Hematopoietic multipotent progenitor cell treated with erythropoietin and hydrocortisone succinate and interleukin-3 and kit ligand, for 17 days (in vitro differentiated cells): ENCODE data around the gene CCL4L2.
"Not testable (repeated sequence)": the region's sequence is repeated elsewhere in the genome, so short reads cannot be mapped to it uniquely, and the experiment has no call there.

Experiments
- DNase-seq: peaks from one replicate; pipeline ENCODE4 v3.0.0-alpha.2; 2015; ENCODE audit warnings: low spot score

CCL4L2 gene

GRCh38 chr17:36195434-36196130 lies 15.3 kb upstream of the CCL4L2 start:
- no peak for DNase-seq

DNA sequence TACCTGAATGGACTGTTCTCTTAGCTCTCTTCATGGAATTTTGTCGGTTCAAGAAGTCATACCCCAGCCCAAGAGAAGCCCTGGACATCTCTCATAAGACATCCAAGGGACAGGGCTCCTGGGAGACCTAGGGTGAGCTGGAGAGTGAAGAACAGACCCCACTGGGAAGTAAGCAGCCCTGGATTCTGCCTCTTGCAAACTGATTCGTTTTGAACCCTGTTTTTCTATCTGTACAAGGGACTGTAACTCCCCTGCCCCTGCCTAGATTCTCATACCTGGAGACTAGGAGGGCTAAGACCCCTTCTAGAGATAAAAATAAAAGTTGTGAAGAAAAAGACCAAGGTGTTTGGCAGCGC lies 14.8 kb upstream of the CCL4L2 start:
- no peak for DNase-seq

GRCh38 chr17:36197387-36197703 lies 13.5 kb upstream of the CCL4L2 start:
- no peak for DNase-seq

DNA sequence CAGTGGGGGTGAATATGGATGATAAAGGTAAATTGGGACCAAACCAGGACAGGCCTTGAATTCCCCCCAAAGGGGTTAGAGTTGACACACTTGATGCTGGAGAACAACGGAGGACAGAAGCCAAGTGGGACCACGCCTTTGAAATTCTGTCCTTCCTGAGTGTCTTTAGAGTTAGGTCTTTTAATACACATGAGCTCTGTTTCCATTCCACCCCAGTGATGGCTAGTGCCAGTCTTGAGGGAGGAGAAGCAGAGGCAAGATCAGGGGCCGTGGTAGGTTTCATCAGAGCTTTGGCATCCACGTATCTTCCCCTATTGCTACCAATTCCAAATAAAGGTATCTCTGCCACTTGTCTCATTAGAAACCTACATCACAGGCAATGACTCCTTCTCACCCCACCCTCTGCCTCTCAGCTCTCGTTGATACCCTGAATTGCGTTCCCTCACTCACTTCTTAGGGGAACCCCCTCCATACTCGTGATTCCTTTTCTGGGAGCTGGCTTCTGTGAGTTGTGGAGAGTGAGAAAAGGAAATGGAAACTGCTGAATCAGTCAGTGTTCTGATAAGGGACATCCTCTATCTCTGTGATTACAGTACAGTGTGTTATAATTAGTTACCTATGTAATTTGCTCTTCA lies 11.9 kb upstream of the CCL4L2 start:
- no peak for DNase-seq

- not testable (repeated sequence) for DNase-seq
These were observed 9.8 kb upstream of the CCL4L2 start for GRCh38 chr17:36201102-36201501.

DNA sequence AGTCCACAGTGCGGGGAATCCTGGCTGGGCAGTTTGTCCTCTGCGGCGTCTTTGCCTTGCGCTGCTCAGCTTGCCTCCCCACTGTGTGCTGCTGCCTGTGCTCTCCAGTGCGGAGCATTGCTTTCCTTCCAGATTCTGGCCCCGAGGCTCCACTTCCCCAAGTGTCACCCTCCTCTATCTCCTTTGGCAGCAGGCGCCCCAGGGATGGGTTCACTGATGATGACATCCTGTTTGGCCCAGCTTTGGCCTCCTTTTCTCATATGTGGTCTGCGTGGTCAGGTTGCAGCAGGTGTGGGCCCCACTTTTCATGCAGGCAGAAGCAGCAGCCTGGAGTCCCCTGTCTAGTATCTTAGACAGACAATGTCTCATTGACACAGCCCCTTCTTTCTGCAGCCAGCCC lies 9.4 kb upstream of the CCL4L2 start:
- not testable (repeated sequence) for DNase-seq

DNA sequence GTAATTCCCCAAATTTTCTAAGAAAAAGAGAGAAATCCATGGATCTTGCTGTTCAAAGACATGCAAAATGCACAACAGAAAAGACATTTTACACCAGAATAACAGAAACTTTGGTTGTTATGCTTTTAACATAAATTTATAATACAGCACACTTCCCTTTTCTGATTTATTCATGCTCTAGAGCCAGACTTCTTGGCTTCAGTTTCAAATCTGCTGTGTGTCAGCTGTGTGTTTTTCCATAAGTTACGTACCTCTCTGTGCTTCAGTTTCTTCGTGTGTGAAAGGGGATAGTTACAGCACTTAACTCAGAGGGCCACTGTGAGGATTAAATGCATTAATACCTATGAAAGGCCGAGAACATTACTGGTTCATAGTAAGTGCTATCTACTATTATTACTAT lies 7.5 kb upstream of the CCL4L2 start:
- no peak for DNase-seq

- no peak for DNase-seq
These were observed 6.0 kb upstream of the CCL4L2 start for GRCh38 chr17:36204724-36205500.

DNA sequence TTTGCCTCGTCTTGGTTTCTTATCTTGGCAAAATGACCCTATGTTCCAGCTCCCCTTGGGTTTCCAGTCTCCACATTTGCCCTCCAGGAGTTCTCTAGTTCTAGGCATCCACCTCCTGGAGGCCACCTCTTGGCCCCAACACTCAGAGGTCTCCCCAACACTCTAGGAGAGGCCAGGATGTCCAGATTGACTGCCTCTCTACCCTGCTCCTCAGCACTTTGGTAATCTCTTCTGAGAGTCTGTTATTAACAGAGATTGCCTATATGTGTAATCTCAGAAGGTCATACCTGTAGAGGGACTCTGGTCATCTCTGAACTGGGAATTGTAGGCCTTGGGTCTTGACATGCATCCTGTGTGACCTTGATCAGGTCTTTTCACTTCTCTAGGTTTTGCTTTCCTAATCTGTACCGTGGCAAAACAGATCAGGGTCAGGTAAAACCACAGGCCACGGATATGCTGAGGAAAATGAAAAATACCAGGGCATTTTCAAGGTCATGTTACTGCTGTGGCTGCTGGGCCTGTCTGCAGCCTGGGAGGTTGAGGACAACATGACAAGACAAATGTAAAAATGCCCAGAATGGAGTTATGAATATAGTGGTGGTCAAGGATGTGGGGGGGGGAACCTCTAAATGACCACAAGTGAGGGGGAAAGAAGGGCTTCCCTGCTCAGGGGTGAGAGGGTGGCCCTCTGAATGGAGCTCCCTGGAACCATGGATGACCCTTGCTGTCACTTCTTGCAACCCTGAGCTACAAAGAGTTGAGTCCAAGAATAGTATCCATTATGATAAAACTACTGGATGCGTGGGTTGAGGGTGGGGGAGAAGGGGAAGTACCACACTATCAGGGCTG lies 5.0 kb upstream of the CCL4L2 start:
- DNase-seq: no peak

DNA sequence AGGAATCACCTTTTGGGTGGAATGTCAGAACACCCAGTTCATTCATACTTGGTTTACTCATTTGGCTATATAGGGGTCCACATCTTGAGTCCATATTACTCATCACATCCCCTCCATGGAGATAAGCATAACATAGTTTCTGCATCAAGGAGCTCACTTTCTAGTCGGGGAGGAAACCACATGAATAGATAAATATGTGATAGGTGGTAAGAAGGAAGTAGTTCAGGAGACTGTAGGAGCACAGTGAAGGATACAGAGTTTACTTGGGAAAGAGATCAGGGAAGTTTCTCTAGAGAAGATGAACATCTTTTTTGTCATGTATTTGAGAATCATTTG lies 4.4 kb upstream of the CCL4L2 start:
- not testable (repeated sequence) for DNase-seq

GRCh38 chr17:36207383-36207782 lies 3.5 kb upstream of the CCL4L2 start:
- not testable (repeated sequence) for DNase-seq

- DNase-seq: no peak
These were observed 1.3 kb upstream of the CCL4L2 start for GRCh38 chr17:36209575-36209974.

DNA sequence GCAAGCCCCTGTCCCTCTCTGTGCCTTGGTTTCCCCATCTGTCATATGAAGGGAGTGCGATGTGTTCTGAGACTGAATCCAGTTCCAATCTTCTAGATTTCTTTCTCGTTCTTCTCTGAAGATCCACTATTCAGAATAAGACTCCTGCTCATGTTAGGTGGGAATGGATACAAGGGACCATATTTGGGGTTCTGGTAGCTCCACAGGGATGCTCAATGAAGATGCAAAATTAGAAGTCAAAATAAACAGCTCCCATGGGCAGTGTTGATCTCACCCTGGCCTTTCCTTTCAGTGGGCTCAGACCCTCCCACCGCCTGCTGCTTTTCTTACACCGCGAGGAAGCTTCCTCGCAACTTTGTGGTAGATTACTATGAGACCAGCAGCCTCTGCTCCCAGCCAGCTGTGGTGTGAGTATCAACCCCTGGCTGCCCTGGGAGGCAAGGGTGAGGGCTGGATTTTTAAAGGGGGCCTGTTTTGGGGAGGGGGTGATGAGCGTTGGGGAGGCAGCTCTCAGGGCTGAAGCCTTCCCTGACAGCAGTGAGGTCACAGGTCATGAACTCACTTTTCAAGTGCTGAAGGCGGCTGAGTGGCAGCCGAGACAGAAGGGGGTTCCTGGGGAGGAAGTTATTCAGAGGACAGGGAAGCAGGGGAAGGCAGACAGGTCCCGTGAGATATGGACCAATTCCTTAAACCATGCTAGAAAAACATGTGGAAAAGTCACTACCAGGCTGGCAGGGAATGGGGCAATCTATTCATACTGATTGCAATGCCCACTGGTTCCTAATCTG lies 815 bp downstream of the CCL4L2 start:
- not testable (repeated sequence) for DNase-seq

DNA sequence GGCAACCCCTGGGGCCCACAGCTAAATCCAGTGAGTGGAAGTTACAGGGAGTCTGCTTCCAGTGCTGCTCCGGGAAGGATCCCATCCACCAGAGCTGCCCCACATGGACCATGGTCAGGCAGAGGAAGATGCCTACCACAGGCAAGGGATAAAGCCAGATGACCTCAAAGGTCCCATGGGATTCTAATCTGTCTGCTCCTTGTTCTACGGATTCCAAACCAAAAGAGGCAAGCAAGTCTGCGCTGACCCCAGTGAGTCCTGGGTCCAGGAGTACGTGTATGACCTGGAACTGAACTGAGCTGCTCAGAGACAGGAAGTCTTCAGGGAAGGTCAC lies 1.4 kb downstream of the CCL4L2 start:
- no peak for DNase-seq

- DNase-seq: no peak
These were observed 2.1 kb downstream of the CCL4L2 start for GRCh38 chr17:36212966-36213365.

DNA sequence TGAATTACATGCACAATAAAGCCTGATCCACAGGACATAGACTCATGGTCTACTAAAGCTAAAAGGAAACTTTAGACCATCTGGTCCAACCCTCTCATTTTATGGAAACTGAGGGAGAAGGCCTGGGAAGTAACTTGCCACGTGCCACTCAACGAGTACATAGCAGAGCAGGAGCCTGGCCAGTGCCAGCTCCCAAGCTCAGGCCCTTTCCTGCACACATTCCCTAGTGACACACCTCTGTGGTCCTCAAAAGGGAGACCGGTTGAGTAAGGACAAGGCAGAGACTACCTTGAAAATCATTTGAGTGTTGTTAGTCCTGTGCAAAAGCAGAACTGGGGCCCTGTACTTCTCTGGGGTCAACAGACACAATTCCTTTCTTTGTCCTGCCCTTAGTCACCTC lies 2.8 kb downstream of the CCL4L2 start:
- no peak for DNase-seq

- DNase-seq: no peak
These were observed 4.1 kb downstream of the CCL4L2 start for GRCh38 chr17:36214918-36215317.

DNA sequence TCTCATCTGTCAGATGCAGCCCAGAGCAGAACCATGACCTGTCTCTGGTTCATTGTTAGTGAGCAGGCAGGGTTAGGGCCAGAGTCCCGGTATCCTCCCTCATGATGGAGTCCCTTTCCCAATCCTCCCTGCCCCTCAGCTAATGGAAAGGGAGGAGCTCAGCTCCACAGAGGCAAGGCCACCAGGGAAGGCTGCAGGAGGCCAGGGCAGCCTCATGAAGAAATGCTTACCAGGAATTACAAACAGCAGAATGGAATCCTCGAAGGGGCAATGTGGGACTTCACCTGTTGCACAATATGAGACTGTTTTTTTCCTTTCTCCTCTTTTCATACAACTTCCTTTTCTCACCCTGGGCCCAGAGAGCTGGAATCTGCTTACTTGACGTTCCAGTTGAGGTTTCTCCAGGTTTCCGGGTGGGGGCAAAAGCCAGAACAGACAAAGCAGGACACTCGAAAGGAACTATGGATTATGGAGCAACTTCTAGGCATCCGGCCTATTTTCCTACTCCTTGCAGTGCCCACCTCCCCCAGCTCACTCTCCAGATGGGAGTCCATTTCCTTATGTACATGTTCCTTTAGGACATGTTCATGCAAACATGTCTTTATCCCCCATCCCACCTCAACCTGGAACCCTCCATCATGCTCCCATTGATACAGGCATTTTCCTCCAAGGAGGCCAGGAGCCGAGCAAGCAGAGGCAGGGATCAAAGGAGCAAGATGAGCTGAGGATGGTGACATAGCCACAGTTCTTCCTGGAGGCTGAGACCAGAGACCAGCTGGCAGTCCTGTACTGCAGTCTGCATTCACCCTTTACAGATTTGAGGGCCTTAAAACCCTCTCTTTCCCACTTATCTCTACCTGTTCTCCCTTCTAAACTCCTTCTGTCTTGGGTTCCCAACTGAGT lies 4.8 kb downstream of the CCL4L2 start:
- DNase-seq: not testable (repeated sequence)

- not testable (repeated sequence) for DNase-seq
These were observed 8.7 kb downstream of the CCL4L2 start for GRCh38 chr17:36219556-36219955.

DNA sequence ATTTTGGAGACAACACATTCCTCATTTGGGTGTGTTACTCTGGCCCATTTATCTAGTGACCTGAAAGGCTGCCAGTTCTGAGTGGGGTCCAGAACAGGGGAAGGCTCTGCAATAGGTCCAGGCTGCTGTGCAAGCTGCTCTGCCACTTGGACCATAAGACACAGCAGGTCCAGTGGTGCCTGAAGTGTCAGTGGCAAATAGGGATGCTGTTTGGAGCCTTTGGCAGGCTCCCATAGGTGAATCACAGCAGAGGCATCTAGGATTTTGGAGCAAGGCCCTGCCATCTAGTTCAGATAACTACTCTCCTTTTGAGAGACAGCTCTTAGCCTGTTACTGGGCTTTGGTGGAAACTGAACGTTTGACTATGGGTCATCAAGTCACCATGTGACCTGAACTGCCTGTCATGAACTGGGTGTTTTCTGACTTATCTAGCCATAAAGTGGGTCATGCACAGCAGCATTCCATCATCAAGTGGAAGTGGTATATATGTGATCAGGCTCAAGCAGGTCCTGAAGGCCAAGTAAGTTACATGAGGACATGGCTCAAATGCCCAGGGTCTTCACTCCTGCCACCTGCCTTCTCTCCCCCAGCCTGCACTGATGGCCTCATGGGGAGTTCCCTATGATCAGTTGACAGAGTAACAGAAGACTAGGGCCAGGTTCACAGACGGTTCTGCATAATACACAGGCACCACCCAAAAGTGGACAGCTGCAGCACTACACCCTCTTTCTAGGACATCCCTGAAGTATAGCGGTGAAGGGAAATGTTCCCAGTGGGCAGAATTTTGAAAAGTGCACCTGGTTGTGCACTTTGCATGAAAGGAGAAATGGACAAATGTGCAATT lies 10.1 kb downstream of the CCL4L2 start:
- DNase-seq: not testable (repeated sequence)
